GM12874 (cell line): ENCODE results near the gene RALB.

Experiments used
- CTCF ChIP-seq: IDR thresholded peaks from 2 replicates; pipeline ENCODE4 v1.5.1; 2011; ENCODE audit warnings: low read depth, mild to moderate bottlenecking, control low read depth, low read length, moderate library complexity; ENCODE audit not compliant: insufficient read depth

Gene RALB

GRCh38 chr2:120233292-120233691, 19.4 kb upstream of the RALB start:
- TF ChIP-seq CTCF, result no peak

- no peak for TF ChIP-seq CTCF
Observed at GRCh38 chr2:120235681-120236080, 17.0 kb upstream of the RALB start.

- no peak for TF ChIP-seq CTCF
Observed at GRCh38 chr2:120236316-120236715, 16.3 kb upstream of the RALB start.

- no peak for TF ChIP-seq CTCF
Observed at GRCh38 chr2:120236791-120237190, 15.9 kb upstream of the RALB start.

- no peak for TF ChIP-seq CTCF
Observed at GRCh38 chr2:120237491-120237902, 15.2 kb upstream of the RALB start.

- no peak for TF ChIP-seq CTCF
Observed at GRCh38 chr2:120238728-120239487, 13.7 kb upstream of the RALB start.

- TF ChIP-seq CTCF, result no peak
Observed at GRCh38 chr2:120239488-120240287, 13.0 kb upstream of the RALB start.
